Neuronal stem cell (in vitro differentiated cells): ENCODE results near the gene PEX5L.

Source experiments
- DNase-seq: peaks from one replicate; pipeline ENCODE4 v3.0.0-alpha.2; 2013; ENCODE audit warnings: low spot score
- H2AFZ ChIP-seq: one replicate; pipeline ENCODE4 v1.6.1; 2013; ENCODE audit warnings: mild to moderate bottlenecking, low read length, inconsistent platforms
- H2AK5ac ChIP-seq: 2 replicates; pipeline ENCODE4 v1.6.1; 2013; ENCODE audit warnings: low read depth, mild to moderate bottlenecking, inconsistent platforms, low read length, moderate library complexity, mixed read lengths
- H2BK120ac ChIP-seq: 2 replicates; pipeline ENCODE4 v1.6.1; 2013; ENCODE audit warnings: low read depth, mild to moderate bottlenecking, inconsistent platforms, low read length, moderate library complexity, mixed read lengths
- H2BK12ac ChIP-seq: one replicate; pipeline ENCODE4 v1.6.1; 2013; ENCODE audit warnings: low read length, inconsistent platforms
- H2BK15ac ChIP-seq: 2 replicates; pipeline ENCODE4 v1.6.1; 2013; ENCODE audit warnings: mild to moderate bottlenecking, low read length, inconsistent platforms, mixed read lengths
- H2BK5ac ChIP-seq: one replicate; pipeline ENCODE4 v1.6.1; 2013; ENCODE audit warnings: inconsistent platforms, mild to moderate bottlenecking, low read length, moderate library complexity
- H3K14ac ChIP-seq: one replicate; pipeline ENCODE4 v1.6.1; 2013; ENCODE audit warnings: low read length, inconsistent platforms
- H3K18ac ChIP-seq: 2 replicates; pipeline ENCODE4 v1.6.1; 2013; ENCODE audit warnings: low read length, inconsistent platforms
- H3K23ac ChIP-seq: 2 replicates; pipeline ENCODE4 v1.6.1; 2013; ENCODE audit warnings: low read depth, mild to moderate bottlenecking, mixed read lengths, low read length, inconsistent platforms; ENCODE audit not compliant: poor library complexity
- H3K27ac ChIP-seq: replicated peaks from 3 replicates; pipeline ENCODE4 v1.5.1; 2013; ENCODE audit warnings: low read length, inconsistent platforms
- H3K27me3 ChIP-seq, 3 experiments: 2 replicates each; pipeline ENCODE4 v1.6.1; 2013; ENCODE audit warnings: low read length in 3 of 3, mild to moderate bottlenecking in 2 of 3, inconsistent platforms in 1 of 3, low read depth in 1 of 3, mixed read lengths in 1 of 3, moderate library complexity in 1 of 3; ENCODE audit not compliant: control insufficient read depth in 3 of 3, insufficient read depth in 3 of 3
- H3K36me3 ChIP-seq, 2 donors: replicated peaks in 1 of 2; 2 replicates each; pipeline ENCODE4 v1.6.1; 2013; ENCODE audit warnings: low read length in 2 of 2; ENCODE audit not compliant: control insufficient read depth in 2 of 2, insufficient read depth in 2 of 2
- H3K4ac ChIP-seq: 2 replicates; pipeline ENCODE4 v1.6.1; 2013; ENCODE audit warnings: inconsistent platforms, mild to moderate bottlenecking, low read length, moderate library complexity
- H3K4me1 ChIP-seq, 2 donors: 1 replicate in 1 of 2; 2 replicates in 1 of 2; pipeline ENCODE4 v1.6.1; 2013; ENCODE audit warnings: low read length in 2 of 2, low read depth in 1 of 2; ENCODE audit not compliant: control insufficient read depth in 2 of 2, insufficient read depth in 1 of 2
- H3K4me2 ChIP-seq: one replicate; pipeline ENCODE4 v1.6.1; 2013; ENCODE audit warnings: mild to moderate bottlenecking, low read length, inconsistent platforms; ENCODE audit not compliant: insufficient read depth, poor library complexity, severe bottlenecking
- H3K4me3 ChIP-seq, 2 donors: 2 replicates each; pipeline ENCODE4 v1.5.1; 2013; ENCODE audit warnings: low read length in 2 of 2, mild to moderate bottlenecking in 2 of 2, inconsistent platforms in 1 of 2, moderate library complexity in 1 of 2
- H3K79me1 ChIP-seq: one replicate; pipeline ENCODE4 v1.6.1; 2013; ENCODE audit warnings: low read depth, mild to moderate bottlenecking, inconsistent platforms, low read length, moderate library complexity
- H3K9ac ChIP-seq: one replicate; pipeline ENCODE4 v1.6.1; 2013; ENCODE audit warnings: mild to moderate bottlenecking, low read depth, low read length, inconsistent platforms; ENCODE audit not compliant: poor library complexity
- H3K9me3 ChIP-seq, 2 donors: replicated peaks in 1 of 2; 2 replicates each; pipeline versions ENCODE3 to v1.6.1; 2013; ENCODE audit warnings: low read length in 2 of 2, mild to moderate bottlenecking in 2 of 2, inconsistent platforms in 1 of 2, low read depth in 1 of 2, mixed read lengths in 1 of 2, moderate library complexity in 1 of 2; ENCODE audit not compliant: control insufficient read depth in 2 of 2, insufficient read depth in 1 of 2
- H4K8ac ChIP-seq: one replicate; pipeline ENCODE4 v1.6.1; 2013; ENCODE audit warnings: low read depth, mild to moderate bottlenecking, inconsistent platforms, low read length, moderate library complexity
- H4K91ac ChIP-seq: one replicate; pipeline ENCODE4 v1.6.1; 2013; ENCODE audit warnings: low read length, low read depth, mild to moderate bottlenecking, inconsistent platforms; ENCODE audit not compliant: poor library complexity
- WGBS, 2 donors: extraction: QIAGEN DNeasy Blood & Tissue Kit; methylation state at CpG; one replicate each; pipeline ENCODE4 v1.1.7; 2013; ENCODE audit warnings: missing lambda C conversion rate in 2 of 2, mixed read lengths in 1 of 2; ENCODE audit not compliant: insufficient read length in 2 of 2, insufficient replicate concordance in 1 of 2; ENCODE audit errors: extremely low coverage in 2 of 2; 5-methylcytosine and 5-hydroxymethylcytosine counted together

Gene PEX5L

DNA sequence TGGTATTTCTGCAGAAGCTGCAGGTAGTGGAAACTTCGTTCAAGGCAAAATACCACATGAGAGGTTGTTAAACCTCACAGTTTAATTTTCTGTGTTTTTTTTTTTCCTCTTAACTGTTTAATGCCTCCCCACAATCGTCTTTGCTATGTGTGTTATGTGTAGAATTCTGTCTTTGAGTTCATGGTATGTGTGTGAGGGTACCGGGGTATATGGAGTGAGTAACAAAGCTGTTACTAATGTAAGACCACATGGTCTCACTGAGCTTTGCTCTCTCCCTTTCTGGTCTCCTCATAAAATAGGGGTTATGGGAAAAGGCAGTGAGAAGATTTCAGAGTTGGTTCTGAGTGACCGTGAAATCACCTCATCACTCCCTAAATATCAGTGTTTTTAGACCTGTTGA is 240.3 kb downstream of the PEX5L start:
- Histone ChIP-seq H3K4ac (no peak overlapping the region), H3K9ac (no peak overlapping the region), H2BK15ac (no peak overlapping the region), H3K18ac (no peak overlapping the region), H2AFZ (no peak overlapping the region), H2BK120ac (no peak overlapping the region), H2BK5ac (no peak overlapping the region), H3K4me3 (no peak overlapping the region), H2AK5ac (no peak overlapping the region), H4K91ac (no peak overlapping the region), H3K23ac (no peak overlapping the region), H3K27me3 (no peaks in the 10 kb centered on the region), H3K9me3 (no peaks in the 10 kb centered on the region), H3K36me3 (no peaks in the 10 kb centered on the region), H3K14ac (no peak overlapping the region), H3K4me2 (no peak overlapping the region), H3K79me1 (no peaks in the 10 kb centered on the region), H2BK12ac (no peak overlapping the region), H3K27ac (no peak overlapping the region), H4K8ac (no peak overlapping the region), H3K4me1 (peaks cover 0 to 3% of the 10 kb centered on the region in 2 donors)
- no peak for DNase-seq
- WGBS, 2 donors = no CpG with 5 or more reads among the region's 4 CpGs

DNA sequence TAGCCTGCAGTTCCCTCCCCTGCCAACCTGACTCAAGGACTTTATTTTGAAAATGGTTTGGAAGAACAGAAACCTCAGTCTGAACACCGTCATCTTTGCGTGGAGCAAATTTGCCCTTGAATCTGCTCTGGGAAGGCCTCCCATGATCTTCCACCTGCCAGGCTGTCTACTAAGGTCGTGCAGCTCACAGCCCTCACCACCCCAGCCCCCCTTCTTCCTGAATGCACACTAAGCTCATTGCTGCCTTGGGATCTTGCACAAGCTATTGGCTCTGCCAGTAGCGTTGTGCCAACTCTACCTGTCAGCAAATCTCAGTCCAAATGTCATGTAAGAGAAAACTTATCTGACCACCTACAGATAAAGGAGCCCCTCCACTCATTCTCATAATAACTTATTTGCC is 242.4 kb downstream of the PEX5L start:
- H3K36me3 ChIP-seq = peaks cover 0 to 5% of the 10 kb centered on the region in 2 donors
- H3K14ac ChIP-seq = no peak overlapping the region
- no peaks in the 10 kb centered on the region for H3K4me1 ChIP-seq
- H3K27ac ChIP-seq = no peak overlapping the region
- H2BK12ac ChIP-seq = no peak overlapping the region
- no peaks in the 10 kb centered on the region for H3K9me3 ChIP-seq
- H3K79me1 ChIP-seq = no peaks in the 10 kb centered on the region
- H2BK15ac ChIP-seq = no peak overlapping the region
- no peak overlapping the region for H3K4me3 ChIP-seq
- H2BK120ac ChIP-seq = no peak overlapping the region
- H3K4ac ChIP-seq = no peak overlapping the region
- no peak overlapping the region for H4K91ac ChIP-seq
- no peak overlapping the region for H3K18ac ChIP-seq
- H3K23ac ChIP-seq = no peak overlapping the region
- no peak overlapping the region for H3K9ac ChIP-seq
- DNase-seq = no peak
- H3K27me3 ChIP-seq = no peaks in the 10 kb centered on the region
- H2AFZ ChIP-seq = no peak overlapping the region
- no peak overlapping the region for H2AK5ac ChIP-seq
- WGBS, 2 donors = no CpG with 5 or more reads among the region's 4 CpGs
- no peak overlapping the region for H4K8ac ChIP-seq
- H3K4me2 ChIP-seq = no peak overlapping the region
- H2BK5ac ChIP-seq = no peak overlapping the region

DNA sequence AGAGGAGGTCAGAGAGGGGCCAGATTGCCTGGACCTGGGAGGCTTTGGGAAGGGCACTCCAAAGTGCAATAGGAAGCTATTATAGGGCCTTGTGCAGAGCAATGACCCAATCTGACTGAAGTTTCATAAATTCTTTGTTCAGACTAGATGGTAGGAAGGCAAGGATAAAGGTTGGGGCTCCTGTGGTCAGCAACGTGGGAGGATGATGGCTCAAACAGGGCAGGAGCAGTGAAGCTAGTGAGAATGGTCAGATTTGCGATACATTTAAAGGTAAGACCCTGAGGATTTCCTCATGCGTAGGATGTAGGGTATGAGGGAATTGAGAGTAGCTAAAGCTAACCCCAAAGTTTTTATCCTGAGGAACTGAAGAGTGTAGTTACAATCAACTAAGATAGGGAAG is 244.9 kb downstream of the PEX5L start:
- H3K4me1 ChIP-seq = no peaks in the 10 kb centered on the region
- DNase-seq = no peak
- no peak overlapping the region for H2BK12ac ChIP-seq
- peaks cover 0 to 9% of the 10 kb centered on the region in 2 donors for H3K36me3 ChIP-seq
- H2AFZ ChIP-seq = no peak overlapping the region
- no peak overlapping the region for H3K4me2 ChIP-seq
- no CpG with 5 or more reads among the region's 3 CpGs for WGBS, 2 donors
- no peak overlapping the region for H2BK15ac ChIP-seq
- H4K91ac ChIP-seq = no peak overlapping the region
- H4K8ac ChIP-seq = no peak overlapping the region
- no peaks in the 10 kb centered on the region for H3K9me3 ChIP-seq
- H3K14ac ChIP-seq = no peak overlapping the region
- no peak overlapping the region for H3K4ac ChIP-seq
- no peaks in the 10 kb centered on the region for H3K79me1 ChIP-seq
- no peak overlapping the region for H3K27ac ChIP-seq
- no peaks in the 10 kb centered on the region for H3K27me3 ChIP-seq
- no peak overlapping the region for H3K9ac ChIP-seq
- no peak overlapping the region for H3K23ac ChIP-seq
- no peak overlapping the region for H3K4me3 ChIP-seq
- no peak overlapping the region for H2BK5ac ChIP-seq
- no peak overlapping the region for H2BK120ac ChIP-seq
- no peak overlapping the region for H3K18ac ChIP-seq
- H2AK5ac ChIP-seq = no peak overlapping the region

DNA sequence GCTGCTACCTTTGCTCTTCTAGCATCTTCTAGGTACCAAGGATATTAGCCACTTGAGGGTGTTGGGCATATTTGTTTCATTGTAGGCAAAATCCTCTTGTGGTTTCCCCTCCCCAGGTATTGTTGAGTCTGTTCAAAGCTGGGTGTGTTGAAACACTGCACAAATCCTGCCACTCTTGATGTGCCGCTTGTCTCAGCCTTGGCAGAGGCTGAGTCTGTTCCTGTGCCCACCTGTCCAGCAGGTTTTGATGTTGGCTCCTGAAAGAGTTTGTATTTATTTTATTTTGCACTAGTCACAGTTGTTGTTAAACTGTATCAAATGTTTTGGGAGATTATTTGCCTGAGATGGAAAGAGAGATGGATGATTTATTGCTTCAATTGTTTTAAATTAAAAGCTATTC is 247.7 kb downstream of the PEX5L start:
- H2AK5ac ChIP-seq = no peak overlapping the region
- H3K4me2 ChIP-seq = no peak overlapping the region
- H3K27ac ChIP-seq = no peak overlapping the region
- H3K79me1 ChIP-seq = no peaks in the 10 kb centered on the region
- H3K27me3 ChIP-seq = no peaks in the 10 kb centered on the region
- no peak overlapping the region for H2BK120ac ChIP-seq
- H3K23ac ChIP-seq = no peak overlapping the region
- H3K14ac ChIP-seq = no peak overlapping the region
- H3K36me3 ChIP-seq = peaks cover 0 to 29% of the 10 kb centered on the region in 2 donors
- H3K4ac ChIP-seq = no peak overlapping the region
- H3K4me3 ChIP-seq = no peak overlapping the region
- no peaks in the 10 kb centered on the region for H3K9me3 ChIP-seq
- H4K91ac ChIP-seq = no peak overlapping the region
- no CpG with 5 or more reads among the region's 1 CpG for WGBS, 2 donors
- no peak overlapping the region for H3K9ac ChIP-seq
- H3K18ac ChIP-seq = no peak overlapping the region
- H2BK5ac ChIP-seq = no peak overlapping the region
- no peak overlapping the region for H4K8ac ChIP-seq
- DNase-seq = no peak
- H3K4me1 ChIP-seq = no peaks in the 10 kb centered on the region
- no peak overlapping the region for H2AFZ ChIP-seq
- H2BK12ac ChIP-seq = no peak overlapping the region
- H2BK15ac ChIP-seq = no peak overlapping the region
